DOHH2 (cell line): ENCODE measurements around the gene ANXA3.
A peak's percentile ranks its signal among the peaks of the same experiment; 100 is the strongest.

Source experiments
- H3F3A ChIP-seq: fragments of 200-600 bp; sonication (generic), shearing (Covaris generic); 2 replicates; pipeline ENCODE4 v1.6.0; 2016; ENCODE audit warnings: antibody characterized with exemption, mild to moderate bottlenecking; ENCODE audit not compliant: control insufficient read depth, insufficient read depth
- H3K27ac ChIP-seq: fragments of 200-600 bp; sonication (generic); 2 replicates; pipeline ENCODE4 v1.5.1; 2014; ENCODE audit warnings: low read depth, mild to moderate bottlenecking, low read length, moderate library complexity
- H3K27me3 ChIP-seq: fragments of 200-600 bp; sonication (generic); 2 replicates; pipeline ENCODE4 v1.6.1; 2014; ENCODE audit warnings: mild to moderate bottlenecking, low read length, mixed read lengths; ENCODE audit not compliant: control insufficient read depth
- H3K36me3 ChIP-seq: fragments of 200-600 bp; sonication (generic); 2 replicates; pipeline ENCODE4 v1.6.1; 2014; ENCODE audit warnings: mild to moderate bottlenecking, low read length, moderate library complexity, mixed read lengths; ENCODE audit not compliant: control insufficient read depth
- H3K4me1 ChIP-seq: fragments of 200-600 bp; sonication (generic); 2 replicates; pipeline ENCODE4 v1.6.1; 2014; ENCODE audit warnings: mild to moderate bottlenecking, low read length, mixed read lengths; ENCODE audit not compliant: control insufficient read depth
- H3K4me2 ChIP-seq: fragments of 200-600 bp; sonication (generic); 2 replicates; pipeline ENCODE4 v1.6.0; 2014; ENCODE audit warnings: mild to moderate bottlenecking, low read length, moderate library complexity
- H3K4me3 ChIP-seq: fragments of 200-600 bp; sonication (generic); 2 replicates; pipeline ENCODE4 v1.5.1; 2014; ENCODE audit warnings: mild to moderate bottlenecking, low read length, mixed read lengths
- H3K79me2 ChIP-seq: fragments of 200-600 bp; sonication (generic); 2 replicates; pipeline ENCODE4 v1.6.1; 2014; ENCODE audit warnings: mild to moderate bottlenecking, low read length, mixed read lengths; ENCODE audit not compliant: control insufficient read depth
- H3K9me2 ChIP-seq: fragments of 200-600 bp; sonication (generic); replicated peaks from 2 replicates; pipeline ENCODE4 v1.6.1; 2014; ENCODE audit warnings: mild to moderate bottlenecking, low read length, mixed read lengths; ENCODE audit not compliant: control insufficient read depth
- H3K9me3 ChIP-seq: fragments of 200-600 bp; sonication (generic); 2 replicates; pipeline ENCODE4 v1.6.1; 2014; ENCODE audit warnings: antibody characterized with exemption, low read length, mixed read lengths; ENCODE audit not compliant: control insufficient read depth, insufficient read depth
- H4K20me1 ChIP-seq: fragments of 200-600 bp; sonication (generic); 2 replicates; pipeline ENCODE4 v1.6.0; 2014; ENCODE audit warnings: low read depth, mild to moderate bottlenecking, antibody characterized with exemption, low read length, moderate library complexity; ENCODE audit not compliant: control insufficient read depth, insufficient read depth
- CTCF ChIP-seq: fragments of 200-600 bp; sonication (generic); IDR thresholded peaks from one replicate; pipeline ENCODE4 v1.5.1; 2014; ENCODE audit warnings: antibody characterized with exemption, mild to moderate bottlenecking, low read depth, low read length; ENCODE audit not compliant: poor library complexity, severe bottlenecking
- EZH2phosphoT487 ChIP-seq: fragments of 200-600 bp; sonication (generic); IDR thresholded peaks from 2 replicates; pipeline ENCODE4 v1.6.1; 2017; ENCODE audit warnings: borderline replicate concordance, mild to moderate bottlenecking, antibody characterized with exemption, low read length, moderate library complexity, mixed read lengths

ANXA3 gene

GRCh38 chr4:78644063-78644691 is 92.6 kb downstream of the ANXA3 start:
- no peaks in the 10 kb centered on the region for H3K36me3 ChIP-seq
- H3K4me1 ChIP-seq: peaks cover 9% of the 10 kb centered on the region; the same call in 1 of the 2 replicates
- TF ChIP-seq CTCF: no peak
- no peak for TF ChIP-seq EZH2phosphoT487

GRCh38 chr4:78644744-78645330 is 93.3 kb downstream of the ANXA3 start:
- Histone ChIP-seq H3K36me3 (no peaks in the 10 kb centered on the region), H3F3A (no peaks in the 10 kb centered on the region), H3K4me2 (no peak overlapping the region), H3K4me3 (no peak overlapping the region), H3K27ac (no peak overlapping the region), H3K79me2 (no peaks in the 10 kb centered on the region), H3K9me3 (no peaks in the 10 kb centered on the region), H4K20me1 (no peaks in the 10 kb centered on the region), H3K4me1 (peaks cover 9% of the 10 kb centered on the region; the same call in 1 of the 2 replicates), H3K27me3 (no peaks in the 10 kb centered on the region), H3K9me2 (no peaks in the 10 kb centered on the region)
- TF ChIP-seq EZH2phosphoT487 (no peak), CTCF (peak; percentile 70)

More at GRCh38 chr4:78644063-78644691, 92.6 kb downstream of the ANXA3 start:
- Histone ChIP-seq H3F3A (no peaks in the 10 kb centered on the region), H3K9me3 (no peaks in the 10 kb centered on the region), H4K20me1 (no peaks in the 10 kb centered on the region), H3K4me2 (no peak overlapping the region), H3K27ac (no peak overlapping the region), H3K79me2 (no peaks in the 10 kb centered on the region), H3K27me3 (no peaks in the 10 kb centered on the region), H3K4me3 (no peak overlapping the region), H3K9me2 (no peaks in the 10 kb centered on the region)

GRCh38 chr4:78645853-78646757 is 94.5 kb downstream of the ANXA3 start:
- Histone ChIP-seq H3K36me3 (no peaks in the 10 kb centered on the region), H4K20me1 (no peaks in the 10 kb centered on the region), H3K9me3 (no peaks in the 10 kb centered on the region), H3F3A (no peaks in the 10 kb centered on the region), H3K9me2 (no peaks in the 10 kb centered on the region), H3K79me2 (no peaks in the 10 kb centered on the region), H3K27me3 (no peaks in the 10 kb centered on the region), H3K27ac (no peak overlapping the region), H3K4me1 (peaks cover 9% of the 10 kb centered on the region; the same call in 1 of the 2 replicates), H3K4me3 (no peak overlapping the region), H3K4me2 (no peak overlapping the region)
- TF ChIP-seq CTCF (no peak), EZH2phosphoT487 (no peak)
